ENCODE results near the gene FGF8. TPM values are rescaled to one million over a fixed set of nuclear protein-coding genes. Genes with fewer than 3 reads are reported as not detected.
A peak's percentile ranks its signal among the peaks of the same experiment; 100 is the strongest.

The FGF8 gene
- total RNA-seq, 1 experiment from 2014 or later: 0.39 TPM

DNA sequence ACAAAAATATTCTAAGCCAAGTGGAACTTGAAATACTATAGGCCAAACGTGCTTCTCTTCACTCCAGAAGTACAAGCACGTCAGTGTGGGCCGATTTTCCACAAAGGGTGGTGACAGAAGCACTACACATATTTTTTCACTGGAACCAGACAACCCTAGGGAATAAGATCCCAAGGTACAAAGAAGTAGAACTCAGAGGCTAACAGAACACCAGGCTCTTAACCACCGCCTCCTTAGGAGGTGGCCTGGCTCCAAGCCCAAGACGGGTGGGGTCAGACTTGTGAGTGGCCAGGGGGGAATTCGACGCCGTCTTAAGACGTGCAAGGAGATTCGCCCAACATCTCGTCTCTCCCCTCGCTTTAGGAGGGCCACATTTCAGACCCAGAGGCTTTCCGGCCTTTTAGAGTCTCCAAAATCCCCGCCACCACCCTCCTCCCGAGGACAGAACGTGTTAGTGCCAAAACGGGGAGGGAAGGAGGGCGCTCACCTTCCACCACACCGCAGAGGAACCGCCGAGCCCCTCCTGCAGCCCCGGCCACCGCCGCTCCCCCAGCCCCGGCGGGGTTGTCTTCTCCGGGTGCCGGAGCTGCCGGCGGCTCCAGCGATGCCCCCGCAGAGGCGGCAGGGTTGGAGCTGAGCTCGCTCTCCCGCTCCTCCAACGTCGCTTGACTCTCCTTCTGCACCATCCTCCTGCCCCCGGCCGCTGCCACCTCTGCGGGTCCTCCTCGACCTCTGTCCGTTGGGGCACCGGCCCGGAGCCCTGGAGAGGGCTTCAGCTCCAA lies 41.6 kb upstream of the FGF8 start:
- no peaks in the 10 kb centered on the region for H3K27me3 ChIP-seq (ENCODE audit: control insufficient read depth, insufficient read depth, low read length)
- intact Hi-C loops (cut with micrococcal nuclease; ENCODE audit: unreplicated experiment): no loop called here
- no peaks in the 10 kb centered on the region for H3K9me3 ChIP-seq (ENCODE audit: control insufficient read depth, insufficient read depth, low read depth, low read length)
- ATAC-seq: peak; percentile 64
- TF ChIP-seq, protein P1, sequence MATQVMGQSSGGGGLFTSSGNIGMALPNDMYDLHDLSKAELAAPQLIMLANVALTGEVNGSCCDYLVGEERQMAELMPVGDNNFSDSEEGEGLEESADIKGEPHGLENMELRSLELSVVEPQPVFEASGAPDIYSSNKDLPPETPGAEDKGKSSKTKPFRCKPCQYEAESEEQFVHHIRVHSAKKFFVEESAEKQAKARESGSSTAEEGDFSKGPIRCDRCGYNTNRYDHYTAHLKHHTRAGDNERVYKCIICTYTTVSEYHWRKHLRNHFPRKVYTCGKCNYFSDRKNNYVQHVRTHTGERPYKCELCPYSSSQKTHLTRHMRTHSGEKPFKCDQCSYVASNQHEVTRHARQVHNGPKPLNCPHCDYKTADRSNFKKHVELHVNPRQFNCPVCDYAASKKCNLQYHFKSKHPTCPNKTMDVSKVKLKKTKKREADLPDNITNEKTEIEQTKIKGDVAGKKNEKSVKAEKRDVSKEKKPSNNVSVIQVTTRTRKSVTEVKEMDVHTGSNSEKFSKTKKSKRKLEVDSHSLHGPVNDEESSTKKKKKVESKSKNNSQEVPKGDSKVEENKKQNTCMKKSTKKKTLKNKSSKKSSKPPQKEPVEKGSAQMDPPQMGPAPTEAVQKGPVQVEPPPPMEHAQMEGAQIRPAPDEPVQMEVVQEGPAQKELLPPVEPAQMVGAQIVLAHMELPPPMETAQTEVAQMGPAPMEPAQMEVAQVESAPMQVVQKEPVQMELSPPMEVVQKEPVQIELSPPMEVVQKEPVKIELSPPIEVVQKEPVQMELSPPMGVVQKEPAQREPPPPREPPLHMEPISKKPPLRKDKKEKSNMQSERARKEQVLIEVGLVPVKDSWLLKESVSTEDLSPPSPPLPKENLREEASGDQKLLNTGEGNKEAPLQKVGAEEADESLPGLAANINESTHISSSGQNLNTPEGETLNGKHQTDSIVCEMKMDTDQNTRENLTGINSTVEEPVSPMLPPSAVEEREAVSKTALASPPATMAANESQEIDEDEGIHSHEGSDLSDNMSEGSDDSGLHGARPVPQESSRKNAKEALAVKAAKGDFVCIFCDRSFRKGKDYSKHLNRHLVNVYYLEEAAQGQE (IDR thresholded peaks at IDR 0.05; ENCODE audit: insufficient read depth in 1 of 2, low read depth in 2 of 2, low read length in 1 of 2): no peak
- TF ChIP-seq POLR2AphosphoS5 (IDR thresholded peaks at IDR 0.05; ENCODE audit: low read depth, low read length) (peak; percentile 86), SIN3A (IDR thresholded peaks at IDR 0.05; ENCODE audit: borderline replicate concordance, insufficient read depth, low read depth, low read length) (peak; percentile 74; the same call in 1 of the 2 replicates), TCF7L2 (IDR thresholded peaks at IDR 0.05; ENCODE audit: low read depth, low read length) (no peak)
- TF ChIP-seq, protein P2, sequence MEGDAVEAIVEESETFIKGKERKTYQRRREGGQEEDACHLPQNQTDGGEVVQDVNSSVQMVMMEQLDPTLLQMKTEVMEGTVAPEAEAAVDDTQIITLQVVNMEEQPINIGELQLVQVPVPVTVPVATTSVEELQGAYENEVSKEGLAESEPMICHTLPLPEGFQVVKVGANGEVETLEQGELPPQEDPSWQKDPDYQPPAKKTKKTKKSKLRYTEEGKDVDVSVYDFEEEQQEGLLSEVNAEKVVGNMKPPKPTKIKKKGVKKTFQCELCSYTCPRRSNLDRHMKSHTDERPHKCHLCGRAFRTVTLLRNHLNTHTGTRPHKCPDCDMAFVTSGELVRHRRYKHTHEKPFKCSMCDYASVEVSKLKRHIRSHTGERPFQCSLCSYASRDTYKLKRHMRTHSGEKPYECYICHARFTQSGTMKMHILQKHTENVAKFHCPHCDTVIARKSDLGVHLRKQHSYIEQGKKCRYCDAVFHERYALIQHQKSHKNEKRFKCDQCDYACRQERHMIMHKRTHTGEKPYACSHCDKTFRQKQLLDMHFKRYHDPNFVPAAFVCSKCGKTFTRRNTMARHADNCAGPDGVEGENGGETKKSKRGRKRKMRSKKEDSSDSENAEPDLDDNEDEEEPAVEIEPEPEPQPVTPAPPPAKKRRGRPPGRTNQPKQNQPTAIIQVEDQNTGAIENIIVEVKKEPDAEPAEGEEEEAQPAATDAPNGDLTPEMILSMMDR (IDR thresholded peaks at IDR 0.05): no peak
- peak overlapping the region; percentile 88 for H3K27ac ChIP-seq (ENCODE audit: low read length)
- peaks cover 23% of the 10 kb centered on the region for H3K36me3 ChIP-seq (ENCODE audit: control insufficient read depth, insufficient read depth, low read length)
- peak overlapping the region; percentile 84 to 98 for H3K4me3 ChIP-seq (ENCODE audit: low read depth in 2 of 2, low read length in 2 of 2)
- in situ Hi-C loops (cut with HindIII; ENCODE audit: low pct_unique_long_range_greater_than_20kb, low sequenced_read_pairs): no loop called here
- ChIA-PET POLR2A (interaction anchor here (0.6 to 0.7 kb wide), 4 partner anchors 11 to 727 kb away, joined by 6 to 11 read pairs (median 6); no protein-coding TSS in a partner anchor), CTCF (interaction anchor here (1.0 to 1.6 kb wide), 2 partner anchors 36 to 192 kb away, joined by 3 to 6 read pairs; no protein-coding TSS in a partner anchor)
- H3K4me1 ChIP-seq (ENCODE audit: control insufficient read depth, insufficient read depth, low read length): peaks cover 15% of the 10 kb centered on the region
- no peak for DNase-seq (ENCODE audit: low read depth, low spot score)
- BruUV-seq (replicated peaks): no TSS peak

DNA sequence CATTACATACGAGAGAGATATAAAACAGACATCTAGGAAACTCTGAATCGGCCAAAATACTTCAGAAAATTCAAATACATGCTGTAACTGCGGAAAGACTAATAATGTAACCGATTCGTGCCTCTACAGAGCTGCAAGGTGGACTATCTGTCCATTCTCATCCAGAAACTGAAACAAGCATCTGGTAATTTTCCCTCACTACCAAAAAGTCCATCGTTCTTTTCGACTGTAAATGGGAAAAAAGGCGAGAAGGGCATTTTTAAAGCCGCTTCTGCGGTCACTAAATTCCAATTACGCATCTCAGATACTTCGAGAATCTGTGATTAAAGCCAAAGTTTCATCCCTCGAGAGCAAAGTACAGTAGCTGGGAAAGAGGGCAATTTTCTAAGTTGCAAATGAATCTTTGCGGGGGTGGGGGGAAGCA lies 41.0 kb upstream of the FGF8 start:
- in situ Hi-C loops (cut with HindIII; ENCODE audit: low pct_unique_long_range_greater_than_20kb, low sequenced_read_pairs) (no loop called here), intact Hi-C loops (cut with micrococcal nuclease; ENCODE audit: unreplicated experiment) (no loop called here)
- H3K27ac ChIP-seq (ENCODE audit: low read length): peak overlapping the region; percentile 88
- ATAC-seq: no peak
- peaks cover 26% of the 10 kb centered on the region for H3K36me3 ChIP-seq (ENCODE audit: control insufficient read depth, insufficient read depth, low read length)
- CTCF ChIA-PET: interaction anchor here (0.6 kb wide), 1 partner anchor 14 kb away, joined by 5 read pairs; no protein-coding TSS in a partner anchor
- no peak for DNase-seq (ENCODE audit: low read depth, low spot score)
- POLR2A ChIA-PET: interaction anchor here (0.7 kb wide), 1 partner anchor 726 kb away, joined by 11 read pairs; no protein-coding TSS in a partner anchor
- BruUV-seq (replicated peaks): TSS peak; percentile 50
- no peaks in the 10 kb centered on the region for H3K27me3 ChIP-seq (ENCODE audit: control insufficient read depth, insufficient read depth, low read length)
- no peak for TF ChIP-seq POLR2AphosphoS5 (IDR thresholded peaks at IDR 0.05; ENCODE audit: low read depth, low read length)
- H3K4me3 ChIP-seq (ENCODE audit: low read depth in 2 of 2, low read length in 2 of 2): peak overlapping the region; percentile 84 to 98
- H3K4me1 ChIP-seq (ENCODE audit: control insufficient read depth, insufficient read depth, low read length): peaks cover 15% of the 10 kb centered on the region
- H3K9me3 ChIP-seq (ENCODE audit: control insufficient read depth, insufficient read depth, low read depth, low read length): no peaks in the 10 kb centered on the region

DNA sequence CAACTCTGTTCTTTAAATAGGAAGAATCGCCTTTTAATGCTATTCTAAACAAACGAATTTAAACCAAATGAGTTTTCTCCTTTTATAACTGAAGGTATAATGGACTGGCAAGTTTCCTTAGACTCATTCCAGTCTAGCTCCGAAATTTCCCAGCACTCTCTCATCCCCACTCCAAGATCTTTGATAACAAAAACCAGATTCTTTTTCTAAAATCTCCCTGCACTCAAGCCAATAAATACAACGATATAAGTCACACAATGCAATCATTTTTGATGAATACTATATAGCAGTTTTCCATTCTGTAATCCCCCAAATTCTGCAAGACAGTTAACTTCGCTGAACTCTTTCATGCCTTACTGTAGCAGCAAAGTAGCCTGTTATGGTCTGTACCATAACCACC lies 40.5 kb upstream of the FGF8 start:
- Histone ChIP-seq H3K9me3 (ENCODE audit: control insufficient read depth, insufficient read depth, low read depth, low read length) (no peaks in the 10 kb centered on the region), H3K27me3 (ENCODE audit: control insufficient read depth, insufficient read depth, low read length) (no peaks in the 10 kb centered on the region), H3K36me3 (ENCODE audit: control insufficient read depth, insufficient read depth, low read length) (peaks cover 30% of the 10 kb centered on the region), H3K4me1 (ENCODE audit: control insufficient read depth, insufficient read depth, low read length) (peaks cover 15% of the 10 kb centered on the region), H3K27ac (ENCODE audit: low read length) (peak overlapping the region; percentile 88), H3K4me3 (ENCODE audit: low read depth in 2 of 2, low read length in 2 of 2) (peak overlapping the region; percentile 84 to 98)
- DNase-seq (ENCODE audit: low read depth, low spot score) (no peak), ATAC-seq (no peak)
- no TSS peak for BruUV-seq (replicated peaks)
- ChIA-PET CTCF (interaction anchor here (0.6 kb wide), 1 partner anchor 13 kb away, joined by 5 read pairs; no protein-coding TSS in a partner anchor), POLR2A (no interaction called here)
- peak; percentile 3; the same call in 1 of the 2 replicates for TF ChIP-seq POLR2AphosphoS5 (IDR thresholded peaks at IDR 0.05; ENCODE audit: low read depth, low read length)
- no peak for TF ChIP-seq SIN3A (IDR thresholded peaks at IDR 0.05; ENCODE audit: borderline replicate concordance, insufficient read depth, low read depth, low read length)
- intact Hi-C loops (cut with micrococcal nuclease; ENCODE audit: unreplicated experiment): no loop called here
- in situ Hi-C loops (cut with HindIII; ENCODE audit: low pct_unique_long_range_greater_than_20kb, low sequenced_read_pairs): no loop called here
